IMR-90 (cell line): ENCODE results near the gene SAAL1. TPM values are rescaled to one million over a fixed set of nuclear protein-coding genes. Genes with fewer than 3 reads are reported as not detected.

Source experiments
- ATAC-seq: fragments of 200-7000 bp; cut with Tn5 transposase; 2 replicates; pipeline ENCODE4 v1.9.1; 2020; ENCODE audit warnings: low read depth, mild to moderate bottlenecking, moderate library complexity
- BruUV-seq: library from RNA; stranded (reverse); fragments of 400-500 nt; replicated peaks from 2 replicates; lab custom pipeline; 2021; lab: Mats Ljungman, UMichigan
- CTCF ChIA-PET: fragments of 300-600 bp; formaldehyde crosslinking; extraction: SDS; loops from one replicate; lab custom pipeline; 2021; ENCODE audit warnings: antibody characterized with exemption; lab: Yijun Ruan, JAX
- POLR2A ChIA-PET: fragments of 300-600 bp; sonication (Branson Sonifier 250); formaldehyde crosslinking; loops from one replicate; lab custom pipeline; 2022; ENCODE audit warnings: antibody characterized with exemption; ENCODE audit not compliant: unreplicated experiment; lab: Charles Lee
- DNase-seq: peaks from one replicate; pipeline ENCODE4 v3.0.0; 2013
- H2AFZ ChIP-seq: replicated peaks from 2 replicates; pipeline ENCODE3; 2013; ENCODE audit warnings: low read length, mild to moderate bottlenecking; ENCODE audit not compliant: poor library complexity
- H2AK5ac ChIP-seq: 2 replicates; pipeline ENCODE4 v1.6.1; 2013; ENCODE audit warnings: low read depth, low read length, inconsistent platforms
- H2AK9ac ChIP-seq: replicated peaks from 2 replicates; pipeline ENCODE3; 2013; ENCODE audit warnings: mild to moderate bottlenecking, low read depth, low read length, moderate library complexity; ENCODE audit not compliant: poor library complexity
- H2BK120ac ChIP-seq: 2 replicates; pipeline ENCODE4 v1.6.1; 2013; ENCODE audit warnings: low read depth, low read length, inconsistent platforms
- H2BK15ac ChIP-seq: 3 replicates; pipeline ENCODE4 v1.6.1; 2013; ENCODE audit warnings: low read depth, low read length, inconsistent platforms
- H2BK20ac ChIP-seq: 2 replicates; pipeline ENCODE4 v1.6.1; 2013; ENCODE audit warnings: low read depth, mild to moderate bottlenecking, inconsistent platforms, low read length, moderate library complexity
- H2BK5ac ChIP-seq: 2 replicates; pipeline ENCODE4 v1.6.1; 2013; ENCODE audit warnings: mild to moderate bottlenecking, low read depth, low read length, inconsistent platforms; ENCODE audit not compliant: poor library complexity, severe bottlenecking
- H3K14ac ChIP-seq: replicated peaks from 2 replicates; pipeline ENCODE4 v1.6.1; 2013; ENCODE audit warnings: low read depth, low read length, inconsistent platforms
- H3K18ac ChIP-seq: 2 replicates; pipeline ENCODE4 v1.6.1; 2013; ENCODE audit warnings: low read depth, low read length, control low read depth
- H3K23ac ChIP-seq: 2 replicates; pipeline ENCODE4 v1.6.1; 2013; ENCODE audit warnings: low read depth, low read length, inconsistent platforms
- H3K27ac ChIP-seq: 2 replicates; pipeline ENCODE4 v1.5.1; 2013; ENCODE audit warnings: mild to moderate bottlenecking, control low read depth, low read length; ENCODE audit not compliant: insufficient read depth
- H3K27me3 ChIP-seq: 2 replicates; pipeline ENCODE4 v1.6.1; 2013; ENCODE audit warnings: low read length; ENCODE audit not compliant: control insufficient read depth, insufficient read depth
- H3K36me3 ChIP-seq: 2 replicates; pipeline ENCODE4 v1.6.1; 2013; ENCODE audit warnings: low read length, mixed read lengths; ENCODE audit not compliant: control insufficient read depth, insufficient read depth
- H3K4ac ChIP-seq: 2 replicates; pipeline ENCODE4 v1.6.1; 2013; ENCODE audit warnings: low read depth, low read length, inconsistent platforms
- H3K4me1 ChIP-seq: 2 replicates; pipeline ENCODE4 v1.6.1; 2013; ENCODE audit warnings: low read length, mixed read lengths; ENCODE audit not compliant: control insufficient read depth, insufficient read depth
- H3K4me2 ChIP-seq: 2 replicates; pipeline ENCODE4 v1.6.1; 2013; ENCODE audit warnings: low read depth, mild to moderate bottlenecking, control low read depth, low read length, moderate library complexity
- H3K4me3 ChIP-seq: 2 replicates; pipeline ENCODE4 v1.5.1; 2013; ENCODE audit warnings: low read depth, mild to moderate bottlenecking, control low read depth, low read length, moderate library complexity; ENCODE audit not compliant: insufficient read depth
- H3K56ac ChIP-seq: 2 replicates; pipeline ENCODE4 v1.6.1; 2013; ENCODE audit warnings: low read length, inconsistent platforms; ENCODE audit not compliant: insufficient read depth; ENCODE audit errors: extremely low read depth
- H3K79me1 ChIP-seq, 2 experiments: 2 replicates each; pipeline ENCODE4 v1.6.1; 2013; ENCODE audit warnings: low read length in 2 of 2, inconsistent platforms in 1 of 2, low read depth in 1 of 2
- H3K9ac ChIP-seq: 2 replicates; pipeline ENCODE4 v1.6.1; 2013; ENCODE audit warnings: low read depth, low read length, control low read depth
- H3K9me1 ChIP-seq: 2 replicates; pipeline ENCODE4 v1.6.1; 2013; ENCODE audit warnings: low read length, inconsistent platforms; ENCODE audit not compliant: insufficient read depth
- H3K9me3 ChIP-seq: 2 replicates; pipeline ENCODE4 v1.6.1; 2013; ENCODE audit warnings: low read length; ENCODE audit not compliant: control insufficient read depth, insufficient read depth
- H4K20me1 ChIP-seq: 2 replicates; pipeline ENCODE4 v1.6.1; 2013; ENCODE audit warnings: low read length, inconsistent platforms; ENCODE audit not compliant: insufficient read depth
- H4K5ac ChIP-seq: 2 replicates; pipeline ENCODE4 v1.6.1; 2013; ENCODE audit warnings: mild to moderate bottlenecking, low read depth, low read length, control low read depth
- H4K8ac ChIP-seq, 2 experiments: 2 replicates each; pipeline ENCODE4 v1.6.1; 2013; ENCODE audit warnings: low read depth in 2 of 2, low read length in 2 of 2, control low read depth in 1 of 2, inconsistent platforms in 1 of 2
- H4K91ac ChIP-seq: 2 replicates; pipeline ENCODE4 v1.6.1; 2013; ENCODE audit warnings: low read depth, low read length, inconsistent platforms; ENCODE audit not compliant: insufficient read depth
- BHLHE40 ChIP-seq: fragments of 150-350 bp; IDR thresholded peaks from 2 replicates; pipeline ENCODE4 v1.6.1; 2016; ENCODE audit warnings: mild to moderate bottlenecking, low read depth, low read length
- CEBPB ChIP-seq: IDR thresholded peaks from 2 replicates; pipeline ENCODE4 v1.6.1; 2012; ENCODE audit warnings: low read depth, low read length, improper control_type of control experiment
- CHD1 ChIP-seq: IDR thresholded peaks from 2 replicates; pipeline ENCODE4 v1.6.1; 2012; ENCODE audit warnings: low read depth, low read length, improper control_type of control experiment
- ELK1 ChIP-seq: fragments of 150-350 bp; IDR thresholded peaks from 2 replicates; pipeline ENCODE4 v1.6.1; 2016; ENCODE audit warnings: low read depth, mild to moderate bottlenecking, low read length, moderate library complexity, borderline replicate concordance
- FOS ChIP-seq: fragments of 150-350 bp; IDR thresholded peaks from 2 replicates; pipeline ENCODE4 v1.6.1; 2016; ENCODE audit warnings: low read depth, low read length
- MAFK ChIP-seq: IDR thresholded peaks from 2 replicates; pipeline ENCODE4 v1.6.1; 2012; ENCODE audit warnings: low read depth, low read length, improper control_type of control experiment
- MAZ ChIP-seq: IDR thresholded peaks from 2 replicates; pipeline ENCODE4 v1.6.1; 2012; ENCODE audit warnings: low read depth, mild to moderate bottlenecking, low read length, improper control_type of control experiment, moderate library complexity, borderline replicate concordance
- MXI1 ChIP-seq: IDR thresholded peaks from 2 replicates; pipeline ENCODE4 v1.6.1; 2012; ENCODE audit warnings: low read depth, mild to moderate bottlenecking, low read length, moderate library complexity, borderline replicate concordance
- NFE2L2 ChIP-seq: fragments of 150-350 bp; IDR thresholded peaks from 2 replicates; pipeline ENCODE4 v1.6.1; 2016; ENCODE audit warnings: low read depth, mild to moderate bottlenecking, low read length
- POLR2A ChIP-seq: IDR thresholded peaks from 2 replicates; pipeline ENCODE4 v1.6.1; 2012; ENCODE audit warnings: mild to moderate bottlenecking, low read depth, low read length
- RAD21 ChIP-seq: IDR thresholded peaks from 2 replicates; pipeline ENCODE4 v1.6.1; 2012; ENCODE audit warnings: low read length, improper control_type of control experiment
- RCOR1 ChIP-seq: IDR thresholded peaks from 2 replicates; pipeline ENCODE4 v1.6.1; 2012; ENCODE audit warnings: mild to moderate bottlenecking, low read length, improper control_type of control experiment; ENCODE audit not compliant: insufficient replicate concordance
- RFX5 ChIP-seq: IDR thresholded peaks from 2 replicates; pipeline ENCODE4 v1.8.0; 2012; ENCODE audit warnings: low read depth, mild to moderate bottlenecking, low read length, moderate library complexity
- SMC3 ChIP-seq: fragments of 150-350 bp; IDR thresholded peaks from 2 replicates; pipeline ENCODE4 v1.6.1; 2016; ENCODE audit warnings: low read depth, mild to moderate bottlenecking, antibody characterized with exemption, low read length, moderate library complexity
- WGBS, 2 experiments: methylation state at CpG; one replicate each; pipeline versions ENCODE4 v1.1.5 to v1.1.7; 2013; ENCODE audit warnings: missing lambda C conversion rate in 2 of 2; ENCODE audit not compliant: insufficient read length in 1 of 2; ENCODE audit errors: extremely low coverage in 2 of 2; 5-methylcytosine and 5-hydroxymethylcytosine counted together
- dilution Hi-C: fragments of 300-500 bp; cut with HindIII; formaldehyde crosslinking; loops from one replicate; pipeline ENCODE4 v1.14.3; 2018; ENCODE audit warnings: low sequenced_read_pairs; ENCODE audit not compliant: unreplicated experiment
- in situ Hi-C: fragments of 300-500 bp; cut with MboI; formaldehyde crosslinking; loops from 3 replicates; pipeline ENCODE4 v1.14.3; 2019; ENCODE audit warnings: low sequenced_read_pairs, inconsistent platforms, mixed read lengths
- intact Hi-C: fragments of 100-400 bp; cut with micrococcal nuclease; formaldehyde crosslinking; loops from 2 replicates; pipeline ENCODE4 v1.10.0; 2022
- polyA plus RNA-seq, 3 experiments: library from polyadenylated mRNA; depleted of rRNA; stranded (reverse); fragments of >200 nt; gene quantifications; 2 replicates each; pipeline ENCODE4 v1.2.3, GENCODE V29; 2012; ENCODE audit warnings: low replicate concordance in 1 of 3
- total RNA-seq: library from RNA; depleted of rRNA; stranded (reverse); fragments of >200 nt; gene quantifications from 2 replicates; pipeline ENCODE4 v1.2.3, GENCODE V29; 2012
- TF ChIP-seq, protein P1 (sequence below): fragments of 150-350 bp; IDR thresholded peaks from 2 replicates; pipeline ENCODE4 v1.6.1; 2017; ENCODE audit warnings: mild to moderate bottlenecking, antibody characterized with exemption, low read length, low read depth

The SAAL1 gene
- total and polyA plus RNA-seq, 2 of the 4 experiments (the other 2 are of a cell fraction), result 12.5 to 12.8 TPM

GRCh38 chr11:18145837-18146236, 40.0 kb upstream of the SAAL1 start:
- TF ChIP-seq, protein P1, sequence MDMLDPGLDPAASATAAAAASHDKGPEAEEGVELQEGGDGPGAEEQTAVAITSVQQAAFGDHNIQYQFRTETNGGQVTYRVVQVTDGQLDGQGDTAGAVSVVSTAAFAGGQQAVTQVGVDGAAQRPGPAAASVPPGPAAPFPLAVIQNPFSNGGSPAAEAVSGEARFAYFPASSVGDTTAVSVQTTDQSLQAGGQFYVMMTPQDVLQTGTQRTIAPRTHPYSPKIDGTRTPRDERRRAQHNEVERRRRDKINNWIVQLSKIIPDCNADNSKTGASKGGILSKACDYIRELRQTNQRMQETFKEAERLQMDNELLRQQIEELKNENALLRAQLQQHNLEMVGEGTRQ, result no peak
- no peak for TF ChIP-seq CHD1
- no peak for TF ChIP-seq CEBPB
- TF ChIP-seq RCOR1, result no peak
- TF ChIP-seq RFX5, result no peak
- TF ChIP-seq FOS, result no peak
- TF ChIP-seq MAFK, result no peak
- TF ChIP-seq SMC3, result no peak
- no peak for TF ChIP-seq MAZ
- TF ChIP-seq BHLHE40, result no peak
- TF ChIP-seq MXI1, result no peak
- TF ChIP-seq RAD21, result no peak
- no peak for TF ChIP-seq NFE2L2
- TF ChIP-seq ELK1, result no peak
- no peak for TF ChIP-seq POLR2A
- WGBS, 2 experiments, result 19% methylated on average over 3 of the region's 3 CpGs; no CpG with 5 or more reads in 1 of the 2 experiments
- CTCF ChIA-PET, result no interaction called here
- dilution Hi-C loops, result no loop called here
- Histone ChIP-seq H4K5ac (no peak overlapping the region), H3K9me1 (no peaks in the 10 kb centered on the region), H3K4ac (no peak overlapping the region), H3K23ac (no peak overlapping the region), H3K9ac (no peak overlapping the region), H3K79me1 (no peaks in the 10 kb centered on the region), H2BK5ac (no peak overlapping the region), H2AK9ac (no peak overlapping the region), H3K27me3 (no peaks in the 10 kb centered on the region), H3K4me2 (no peak overlapping the region), H2BK120ac (no peak overlapping the region), H3K18ac (no peak overlapping the region), H4K8ac (no peak overlapping the region), H2AK5ac (no peak overlapping the region), H4K20me1 (no peaks in the 10 kb centered on the region), H4K91ac (no peak overlapping the region), H2BK20ac (no peak overlapping the region), H3K4me3 (no peak overlapping the region), H2BK15ac (no peak overlapping the region), H3K56ac (no peak overlapping the region), H2AFZ (no peak overlapping the region), H3K4me1 (no peaks in the 10 kb centered on the region), H3K14ac (no peak overlapping the region), H3K27ac (no peak overlapping the region), H3K36me3 (no peaks in the 10 kb centered on the region), H3K9me3 (no peaks in the 10 kb centered on the region)
- in situ Hi-C loops, result no loop called here
- DNase-seq (no peak), ATAC-seq (no peak)
- intact Hi-C loops, result loop anchor here (2.0 kb wide), 1 partner anchor 153 kb away; no protein-coding TSS in a partner anchor
- no TSS peak for BruUV-seq
- POLR2A ChIA-PET, result no interaction called here
